Measurements from ENCODE around the gene ANP32B.
A peak's percentile ranks its signal among the peaks of the same experiment; 100 is the strongest.

Gene ANP32B

GRCh38 chr9:97982683-97983588 is at the start of gene ANP32B:
Gene ANP32B (plus strand): TSS chr9:97983341. CDS start chr9:97983556, 215 bp downstream.
- peak; percentile 92 for DNase-seq (ENCODE audit: low read depth)
- TF ChIP-seq CTCF (conservative IDR thresholded peaks at IDR 0.05; ENCODE audit: low read depth, low read length), result peak; percentile 69
- peak within 1 kb of the TSS; percentile 88 for H3K4me3 ChIP-seq (ENCODE audit: low read depth, low read length)

GRCh38 chr9:97934321-97935115 is 48.6 kb upstream of the ANP32B start:
- no peak for TF ChIP-seq CTCF (conservative IDR thresholded peaks at IDR 0.05; ENCODE audit: low read depth, low read length)
- DNase-seq (ENCODE audit: low read depth), result no peak
- H3K4me3 ChIP-seq (ENCODE audit: low read depth, low read length), result no peak overlapping the region

GRCh38 chr9:97935276-97935675 is 47.9 kb upstream of the ANP32B start:
- TF ChIP-seq CTCF (conservative IDR thresholded peaks at IDR 0.05; ENCODE audit: low read depth, low read length), result no peak
- H3K4me3 ChIP-seq (ENCODE audit: low read depth, low read length), result no peak overlapping the region
- no peak for DNase-seq (ENCODE audit: low read depth)

GRCh38 chr9:97936998-97937397 is 46.1 kb upstream of the ANP32B start:
- DNase-seq (ENCODE audit: low read depth), result no peak
- TF ChIP-seq CTCF (conservative IDR thresholded peaks at IDR 0.05; ENCODE audit: low read depth, low read length), result no peak
- no peak overlapping the region for H3K4me3 ChIP-seq (ENCODE audit: low read depth, low read length)

- H3K4me3 ChIP-seq (ENCODE audit: low read depth, low read length), result no peak within 1 kb of the TSS
- TF ChIP-seq CTCF (conservative IDR thresholded peaks at IDR 0.05; ENCODE audit: low read depth, low read length), result no peak
- DNase-seq (ENCODE audit: low read depth), result no peak
Observed at GRCh38 chr9:97938081-97938644, 45.0 kb upstream of the ANP32B start, which contains the start of gene HEMGN. Gene HEMGN (minus strand): TSS chr9:97938172. CDS start chr9:97938136, 36 bp downstream.

- no peak for TF ChIP-seq CTCF (conservative IDR thresholded peaks at IDR 0.05; ENCODE audit: low read depth, low read length)
- H3K4me3 ChIP-seq (ENCODE audit: low read depth, low read length), result no peak overlapping the region
- DNase-seq (ENCODE audit: low read depth), result no peak
Observed at GRCh38 chr9:97940233-97940632, 42.9 kb upstream of the ANP32B start.
